ENCODE data around the gene CHMP2A. TPM values are rescaled to one million over a fixed set of nuclear protein-coding genes. Genes with fewer than 3 reads are reported as not detected.

CHMP2A gene
- 77.3 TPM for total RNA-seq

DNA sequence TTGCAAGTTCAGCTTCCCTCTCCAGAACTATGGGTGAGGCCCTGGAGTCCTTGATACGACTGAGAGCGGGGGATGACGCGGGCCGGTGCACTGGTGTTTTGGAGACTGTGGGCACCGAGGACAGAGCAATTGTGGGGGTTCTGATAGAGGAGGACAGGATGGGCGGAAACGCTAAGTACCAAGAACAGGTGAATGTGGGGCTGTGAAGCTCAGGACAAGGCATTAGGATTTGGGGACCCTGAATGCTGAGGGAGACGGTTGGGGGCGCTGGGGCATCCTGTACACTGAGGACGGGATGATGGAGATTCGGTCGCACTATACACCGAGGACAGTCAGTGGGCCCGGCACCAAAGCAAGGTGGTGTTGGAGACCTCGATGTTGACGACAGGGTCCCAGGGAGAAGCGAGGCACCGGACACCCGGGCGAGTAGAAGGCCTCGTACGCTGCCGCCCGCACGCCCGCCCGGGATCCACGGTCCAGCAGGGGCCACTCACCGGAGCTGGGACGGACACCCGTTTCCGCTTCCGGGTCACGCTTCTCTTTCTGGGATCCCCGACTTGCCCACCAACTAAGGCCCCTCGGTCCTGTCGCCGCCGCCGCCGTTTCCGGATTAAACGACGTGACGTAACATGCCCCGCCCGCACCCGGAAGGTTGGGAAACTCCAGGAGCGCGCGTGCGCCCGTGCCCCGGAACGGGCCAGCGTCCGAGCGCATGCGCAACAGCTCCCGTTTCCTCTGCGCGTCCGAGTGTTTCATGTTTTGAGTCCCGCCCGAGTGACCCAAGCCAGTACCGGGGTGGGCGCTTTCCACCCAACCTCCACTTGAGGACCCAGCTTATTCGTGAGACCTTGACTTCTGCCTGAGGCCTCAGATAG, at the start of gene CHMP2A:
TSS of gene CHMP2A (minus strand) at position 612 of the 875 bp plus-strand sequence. CDS start 893 bp downstream, outside the sequence.

DNA sequence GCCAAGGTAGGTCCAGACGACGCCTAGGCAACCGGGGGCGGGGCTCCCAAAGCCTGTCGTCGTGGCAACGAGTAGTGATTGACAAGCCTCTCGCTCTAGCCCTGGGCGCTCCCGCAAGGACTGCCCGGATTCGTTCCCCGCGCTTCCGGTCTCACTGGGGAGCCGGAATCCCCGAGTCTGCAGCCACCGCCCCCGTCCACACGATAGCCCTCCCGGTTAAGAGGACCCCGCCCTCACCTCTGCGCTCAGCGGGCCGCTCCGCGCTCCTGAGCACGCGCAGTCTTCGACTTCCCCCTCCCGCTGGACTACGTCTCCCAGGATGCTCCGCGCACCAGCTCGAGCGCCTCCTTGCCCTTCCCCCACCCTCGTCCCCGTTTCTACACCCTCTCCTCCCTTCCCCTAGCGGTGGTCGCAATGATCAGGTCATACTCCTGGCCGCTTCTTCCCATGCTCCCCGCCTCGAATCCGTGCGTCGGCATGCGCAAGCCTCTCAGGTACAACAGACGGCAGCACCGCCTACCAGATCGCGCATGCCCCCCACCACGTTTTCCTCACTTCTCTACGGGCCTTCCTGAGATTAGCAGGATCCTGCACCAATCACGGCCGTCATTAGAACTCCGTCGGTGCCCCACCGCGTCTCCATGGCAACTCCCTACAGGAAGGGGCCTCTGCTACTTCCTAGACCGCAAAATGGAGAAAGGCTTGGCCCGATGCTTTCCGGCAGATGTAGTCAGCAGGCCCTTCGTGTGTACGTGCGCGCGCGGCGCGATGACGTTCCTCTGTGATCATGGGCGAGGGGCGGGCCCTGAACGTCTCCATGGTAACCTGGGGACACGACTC, 18.1 kb upstream of the CHMP2A start, which contains the start of gene MZF1:
TSS of gene MZF1 (minus strand) at position 518 of the 840 bp plus-strand sequence. CDS start 1,946 bp downstream, outside the sequence.

DNA sequence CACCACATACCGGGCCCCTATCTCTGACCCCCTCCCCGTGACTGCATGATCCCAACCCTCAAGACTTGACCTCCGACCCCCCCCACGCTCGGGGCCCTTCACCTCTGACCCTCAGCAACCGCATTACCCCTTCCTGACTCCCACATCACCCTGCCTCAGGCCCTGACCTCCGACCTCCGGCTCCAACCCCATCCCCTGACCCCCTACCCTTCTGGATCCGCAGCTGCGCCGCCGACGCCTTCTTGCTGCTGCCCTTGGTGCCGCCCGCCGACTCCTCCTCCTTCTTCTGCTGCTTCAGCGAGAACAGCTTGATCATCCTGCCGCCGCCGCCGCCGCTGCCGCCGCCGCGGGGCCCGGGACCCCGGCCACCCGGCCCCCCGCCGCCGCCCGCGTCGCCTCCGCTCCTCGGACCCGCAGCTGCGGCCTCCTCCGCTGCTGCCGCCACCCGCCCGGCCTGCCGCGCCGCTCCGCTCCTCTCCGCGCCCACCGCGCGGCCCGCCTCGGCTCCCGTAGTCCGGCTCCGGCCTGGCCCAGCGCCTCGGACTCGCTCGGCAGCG, 3.2 kb upstream of the CHMP2A start, which contains the start of gene UBE2M:
TSS of gene UBE2M (minus strand) at position 546 of the 557 bp plus-strand sequence. CDS start at position 316, 230 bp downstream.

DNA sequence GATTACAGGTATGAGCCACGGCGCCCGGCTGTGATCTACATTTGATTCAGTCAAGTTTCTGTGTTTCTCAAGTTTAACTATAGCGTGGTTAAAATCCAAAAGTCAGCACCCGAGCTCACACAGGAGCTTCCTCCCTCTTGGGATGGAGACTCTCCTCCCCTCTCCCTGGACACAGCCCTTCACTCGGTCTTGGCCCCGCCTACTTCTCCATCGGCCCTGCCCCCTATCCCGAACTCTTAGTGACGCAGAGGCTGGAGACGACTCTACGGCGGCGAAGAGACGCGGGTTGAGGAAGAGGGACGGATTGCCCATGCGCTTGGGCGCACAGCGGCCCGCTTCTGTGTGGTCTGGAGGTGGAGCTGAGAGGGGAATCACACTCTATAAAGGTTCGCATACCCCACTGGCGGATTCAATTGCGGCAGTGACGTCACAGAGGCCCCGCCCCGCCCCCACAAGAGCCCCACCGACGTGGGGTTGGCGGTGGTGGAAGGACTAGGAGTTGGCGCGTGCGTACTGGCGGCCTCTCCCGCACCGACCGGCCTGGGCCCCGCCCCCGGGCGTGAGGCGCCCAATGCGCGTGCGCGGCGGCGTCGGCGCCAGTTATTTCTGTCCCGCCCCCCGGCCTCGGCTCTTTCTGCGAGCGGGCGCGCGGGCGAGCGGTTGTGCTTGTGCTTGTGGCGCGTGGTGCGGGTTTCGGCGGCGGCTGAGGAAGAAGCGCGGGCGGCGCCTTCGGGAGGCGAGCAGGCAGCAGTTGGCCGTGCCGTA, 10.9 kb downstream of the CHMP2A start, which contains the start of gene TRIM28:
TSS of gene TRIM28 (plus strand) at position 239 of the 765 bp plus-strand sequence. CDS start 694 bp downstream, outside the sequence.

DNA sequence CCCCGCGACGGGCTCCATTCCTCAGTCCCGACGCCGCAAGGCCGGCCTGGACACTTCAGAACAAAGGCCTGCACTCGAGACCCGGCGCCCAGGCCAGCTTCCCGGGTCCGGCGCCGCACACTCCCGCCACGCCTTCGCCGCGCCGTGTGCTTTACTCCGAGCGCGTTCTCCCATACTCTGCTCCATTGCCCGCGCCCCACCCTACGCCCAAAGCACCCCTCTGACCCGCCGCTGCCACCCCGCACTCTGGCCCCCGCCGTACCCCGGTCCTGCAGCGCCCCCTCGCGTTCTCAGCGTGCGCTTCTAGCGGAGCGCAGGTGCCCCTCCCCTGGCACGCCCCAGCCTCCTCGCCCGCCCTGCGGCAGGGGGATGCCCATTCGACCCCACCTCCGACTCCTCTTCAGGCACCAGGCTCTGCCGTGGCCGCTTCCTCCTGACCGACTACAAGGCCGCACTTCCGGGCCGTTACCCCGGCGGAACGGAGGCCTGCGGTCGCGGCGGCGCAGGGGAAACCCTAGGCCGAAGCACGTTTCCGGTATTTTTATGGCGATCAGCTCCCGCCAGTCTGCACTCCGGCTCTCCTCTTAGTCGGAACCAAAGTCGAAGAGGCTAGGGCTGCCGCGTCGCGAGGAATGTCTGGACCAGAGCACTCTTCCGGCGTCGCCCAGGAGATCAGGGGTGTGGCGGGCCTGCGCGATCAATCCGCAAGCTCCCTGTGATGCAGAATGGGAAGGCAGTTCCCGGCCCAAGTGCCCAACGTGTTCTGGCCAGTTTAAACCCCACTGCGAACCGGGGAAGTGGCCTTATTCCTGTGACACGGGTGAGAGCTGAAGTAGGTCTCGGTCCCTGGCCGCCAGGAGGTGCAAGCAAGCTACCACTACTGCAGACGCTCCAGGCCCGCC, 35.3 kb downstream of the CHMP2A start, which contains the start of gene ZBTB45:
TSS of gene ZBTB45 (minus strand) at position 456 of the 902 bp plus-strand sequence. CDS start 2,137 bp downstream, outside the sequence.

DNA sequence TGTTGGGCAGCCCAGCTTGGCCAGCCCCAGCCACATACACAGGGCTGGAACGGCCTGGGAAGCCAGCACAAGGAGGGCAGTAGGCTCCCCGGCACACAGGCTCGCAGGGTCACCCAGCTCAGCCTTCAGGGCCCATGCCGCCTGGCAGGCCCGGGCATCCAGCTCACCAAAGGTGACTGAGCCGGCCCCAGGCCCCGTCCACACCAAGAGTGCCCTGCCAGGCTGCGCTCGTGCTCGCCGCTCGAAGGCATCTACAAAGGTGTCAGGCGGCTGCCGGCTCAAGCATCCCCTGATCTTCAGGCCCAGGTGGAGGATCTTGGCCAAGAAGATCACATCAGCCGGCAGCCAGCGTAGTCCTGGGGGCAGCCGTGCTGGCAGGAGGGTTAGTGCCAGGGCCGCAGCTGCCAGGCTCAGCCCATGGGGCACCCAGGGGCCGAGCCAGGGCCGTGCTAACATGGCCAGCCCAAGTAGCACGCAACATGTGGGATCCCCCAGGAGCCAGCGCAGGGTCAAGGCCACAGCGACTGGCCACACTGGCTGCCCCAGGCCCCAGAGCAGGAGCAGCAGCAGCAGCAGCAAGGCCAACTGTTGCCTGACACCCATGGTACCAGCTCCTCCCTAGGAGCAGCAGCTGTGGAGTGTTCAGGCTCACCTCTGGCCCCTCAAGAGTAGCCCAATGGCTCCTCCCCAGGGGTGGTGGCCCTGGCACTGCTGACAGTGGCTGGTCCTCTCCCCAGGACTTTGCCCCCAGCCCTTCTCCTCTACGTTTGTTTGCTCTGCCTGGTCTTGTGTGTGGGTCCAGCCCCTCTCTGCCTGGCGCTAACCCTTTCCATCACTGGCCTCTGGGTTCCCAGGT, 43.3 kb downstream of the CHMP2A start, which contains the start of gene SLC27A5:
TSS of gene SLC27A5 (minus strand) at position 640 of the 856 bp plus-strand sequence. CDS start at position 603, 37 bp downstream.

Small RNA genes within 50 kb of the gene (small RNA-seq; reads per million reads assigned to genes)
- not detected for gene MIR6807 (ENCODE audit: low replicate concordance)
- gene RN7SL525P (ENCODE audit: low replicate concordance) = not detected

Other genes starting within 250 kb of the CHMP2A start
- gene ERVK3-1, start 249.7 kb downstream of the CHMP2A start, total RNA-seq = 38.0 TPM
- gene ZSCAN22, start 228.1 kb downstream of the CHMP2A start, total RNA-seq = 2.7 TPM
- 4.3 TPM for gene A1BG, start 201.6 kb downstream of the CHMP2A start, total RNA-seq
- 7.1 TPM for gene ZNF497, start 192.4 kb downstream of the CHMP2A start, total RNA-seq
- 4.7 TPM for gene ZNF837, start 174.1 kb downstream of the CHMP2A start, total RNA-seq
- gene RPS5, start 167.8 kb downstream of the CHMP2A start, total RNA-seq = 1,732 TPM
- not detected for gene RNF225, start 159.4 kb downstream of the CHMP2A start, total RNA-seq
- 27.2 TPM for gene ZNF584, start 146.5 kb downstream of the CHMP2A start, total RNA-seq
- 11.8 TPM for gene ZNF132, start 115.0 kb downstream of the CHMP2A start, total RNA-seq
- 13.7 TPM for gene ZNF324B, start 103.5 kb downstream of the CHMP2A start, total RNA-seq
- 24.7 TPM for gene ZNF324, start 88.0 kb downstream of the CHMP2A start, total RNA-seq
- 18.7 TPM for gene ZNF446, start 78.8 kb downstream of the CHMP2A start, total RNA-seq
- gene SLC27A5, start 43.1 kb downstream of the CHMP2A start, total RNA-seq = 6.9 TPM
- 12.1 TPM for gene ZBTB45, start 35.3 kb downstream of the CHMP2A start, total RNA-seq
- 422 TPM for gene TRIM28, start 11.0 kb downstream of the CHMP2A start, total RNA-seq
- 64.5 TPM for gene UBE2M, start 3.5 kb upstream of the CHMP2A start, total RNA-seq
- 37.2 TPM for gene MZF1, start 18.2 kb upstream of the CHMP2A start, total RNA-seq